GM12878 (cell line): ENCODE results near the gene PROZ. TPM values are rescaled to one million over a fixed set of nuclear protein-coding genes. Genes with fewer than 3 reads are reported as not detected.

ENCODE experiments used
- ATAC-seq: fragments of 200-7000 bp; cut with Tn5 transposase; 3 replicates; pipeline ENCODE4 v1.9.1; 2020; ENCODE audit warnings: mild to moderate bottlenecking, moderate library complexity
- BruUV-seq: library from RNA; stranded (reverse); fragments of 400-500 nt; replicated peaks from 2 replicates; lab custom pipeline; 2021; lab: Mats Ljungman, UMichigan
- CTCF ChIA-PET: fragments of 300-600 bp; sonication (Branson Sonifier 250); formaldehyde crosslinking; extraction: SDS; loops from one replicate; lab custom pipeline; 2021; ENCODE audit warnings: inconsistent platforms; lab: Yijun Ruan, JAX
- POLR2A ChIA-PET: fragments of 350-600 bp; formaldehyde crosslinking; extraction: SDS; loops from one replicate; lab custom pipeline; 2021; ENCODE audit warnings: inconsistent platforms; lab: Charles Lee
- RAD21 ChIA-PET: fragments of 300-600 bp; sonication (Branson Sonifier 250); formaldehyde crosslinking; loops from one replicate; lab custom pipeline; 2023; ENCODE audit warnings: antibody characterized with exemption; ENCODE audit not compliant: unreplicated experiment; lab: Charles Lee
- SMC1A ChIA-PET: fragments of 300-600 bp; sonication (Branson Sonifier 250); formaldehyde crosslinking; loops from one replicate; lab custom pipeline; 2023; ENCODE audit not compliant: unreplicated experiment, uncharacterized antibody; lab: Charles Lee
- DNase-seq: peaks from one replicate; pipeline ENCODE4 v3.0.0-alpha.2; 2011; ENCODE audit warnings: low read depth, low spot score
- FAIRE-seq: peaks from 3 replicates; lab custom pipeline; 2011; peaks lifted over from hg19 to GRCh38; lab: Jason Lieb, UNC
- H2AFZ ChIP-seq: 2 replicates; pipeline ENCODE4 v1.6.0; 2011; ENCODE audit warnings: low read depth, low read length, control low read depth; ENCODE audit not compliant: control insufficient read depth
- H3K27ac ChIP-seq: 2 replicates; pipeline ENCODE4 v1.5.1; 2011; ENCODE audit warnings: control low read depth; ENCODE audit not compliant: control insufficient read depth, insufficient read depth
- H3K27me3 ChIP-seq, 2 experiments: replicated peaks in 1 of 2; 2 replicates each; pipeline versions ENCODE4 v1.6.0 to v1.6.1; 2011; ENCODE audit warnings: low read length in 1 of 2; ENCODE audit not compliant: control insufficient read depth in 2 of 2, insufficient read depth in 2 of 2
- H3K36me3 ChIP-seq, 2 experiments: 2 replicates each; pipeline ENCODE4 v1.5.1; 2011; ENCODE audit warnings: low read length in 1 of 2; ENCODE audit not compliant: control insufficient read depth in 2 of 2, insufficient read depth in 2 of 2
- H3K4me1 ChIP-seq: 2 replicates; pipeline ENCODE4 v1.6.1; 2011; ENCODE audit warnings: mild to moderate bottlenecking, low read length, moderate library complexity, mixed read lengths; ENCODE audit not compliant: control insufficient read depth, insufficient read depth
- H3K4me2 ChIP-seq: 2 replicates; pipeline ENCODE4 v1.6.0; 2011; ENCODE audit warnings: control low read depth; ENCODE audit not compliant: control insufficient read depth, insufficient read depth
- H3K4me3 ChIP-seq: fragments of 200-600 bp; sonication (generic); 2 replicates; pipeline ENCODE4 v1.5.1; 2016
- H3K79me2 ChIP-seq: 2 replicates; pipeline ENCODE4 v1.6.0; 2011; ENCODE audit warnings: low read length; ENCODE audit not compliant: control insufficient read depth, insufficient read depth
- H3K9ac ChIP-seq: 2 replicates; pipeline ENCODE4 v1.8.0; 2011; ENCODE audit warnings: low read length, control low read depth, mixed read lengths; ENCODE audit not compliant: control insufficient read depth, insufficient read depth
- H3K9me3 ChIP-seq: replicated peaks from 3 replicates; pipeline ENCODE4 v1.5.1; 2011; ENCODE audit warnings: mild to moderate bottlenecking, low read length; ENCODE audit not compliant: control insufficient read depth, insufficient read depth
- H4K20me1 ChIP-seq: 2 replicates; pipeline ENCODE4 v1.6.0; 2011; ENCODE audit not compliant: control insufficient read depth, insufficient read depth
- CREM ChIP-seq: IDR thresholded peaks from 2 replicates; pipeline ENCODE4 v1.6.1; 2014; ENCODE audit warnings: antibody characterized with exemption, low read depth
- CTCF ChIP-seq, 3 experiments: IDR thresholded peaks in 2 of 3; conservative IDR thresholded peaks in 1 of 3; 2 replicates each; pipeline ENCODE4 v1.5.1; 2011; ENCODE audit warnings: low read depth in 3 of 3, low read length in 3 of 3, mild to moderate bottlenecking in 3 of 3, control low read depth in 2 of 3, moderate library complexity in 2 of 3, inconsistent platforms in 1 of 3, mixed read lengths in 1 of 3; ENCODE audit not compliant: control insufficient read depth in 2 of 3, insufficient read depth in 1 of 3; ENCODE audit errors: extremely low read depth in 1 of 3
- ETV6 ChIP-seq, 2 experiments: fragments of 450-650 bp in 1 of 2; IDR thresholded peaks in 1 of 2; conservative IDR thresholded peaks in 1 of 2; 2 replicates each; pipeline ENCODE4 v1.6.1; 2014; ENCODE audit warnings: antibody characterized with exemption in 1 of 2, borderline replicate concordance in 1 of 2, low read depth in 1 of 2, mild to moderate bottlenecking in 1 of 2, moderate library complexity in 1 of 2
- HDAC2 ChIP-seq: fragments of 200-600 bp; sonication (generic); IDR thresholded peaks from 2 replicates; pipeline ENCODE4 v1.6.1; 2017
- POLR2AphosphoS2 ChIP-seq: IDR thresholded peaks from 2 replicates; pipeline ENCODE4 v1.6.1; 2011; ENCODE audit warnings: low read depth, mild to moderate bottlenecking, low read length, improper control_type of control experiment, moderate library complexity
- RAD51 ChIP-seq: fragments of 450-650 bp; IDR thresholded peaks from 2 replicates; pipeline ENCODE4 v1.6.1; 2016; ENCODE audit warnings: moderate library complexity, mild to moderate bottlenecking, inconsistent platforms
- SMAD5 ChIP-seq: IDR thresholded peaks from 2 replicates; pipeline ENCODE4 v1.6.1; 2016; ENCODE audit warnings: antibody characterized with exemption, low read depth
- SP1 ChIP-seq: IDR thresholded peaks from one replicate; pipeline ENCODE4 v1.6.1; 2011; ENCODE audit warnings: low read depth, low read length
- SUPT20H ChIP-seq: IDR thresholded peaks from 2 replicates; pipeline ENCODE4 v1.6.1; 2011; ENCODE audit warnings: low read depth, mild to moderate bottlenecking, low read length, moderate library complexity, borderline replicate concordance; ENCODE audit not compliant: control insufficient read depth
- TAF1 ChIP-seq: IDR thresholded peaks from 2 replicates; pipeline ENCODE4 v1.6.1; 2011; ENCODE audit warnings: mild to moderate bottlenecking, low read depth, low read length, borderline replicate concordance
- YY1 ChIP-seq: IDR thresholded peaks from 2 replicates; pipeline ENCODE4 v1.6.1; 2011; ENCODE audit warnings: low read depth, mild to moderate bottlenecking, low read length
- WGBS: methylation state at CpG from one replicate; pipeline ENCODE4 v1.1.6; 2016; ENCODE audit warnings: low lambda C conversion rate; ENCODE audit not compliant: insufficient replicate concordance, insufficient coverage; ENCODE audit errors: missing lambda C conversion rate; 5-methylcytosine and 5-hydroxymethylcytosine counted together
- in situ Hi-C: fragments of 300-500 bp; cut with MboI; formaldehyde crosslinking; loops from 9 replicates; pipeline ENCODE4 v1.14.3; 2018; ENCODE audit warnings: mixed read lengths
- intact Hi-C: fragments of 100-400 bp; cut with micrococcal nuclease; formaldehyde crosslinking; loops from one replicate; pipeline ENCODE4 v1.14.2; 2022; ENCODE audit not compliant: unreplicated experiment
- polyA plus RNA-seq, 11 experiments: library from polyadenylated mRNA; depleted of rRNA in 4 of 11; unstranded in 6 of 11; stranded (reverse) in 5 of 11; fragments of >200 nt; fragmentation: Nextera tagmentation in 4 of 11; fragmentation: Illumina TruSeq in 1 of 11; extraction: Ambion mirVana in 4 of 11; extraction: Trizol in 1 of 11; gene quantifications; 1 replicate in 1 of 11; 2 replicates in 10 of 11; pipeline versions ENCODE4 v1.2.1 to v1.2.3, GENCODE V29; 2011 to 2016; ENCODE audit warnings: inconsistent platforms in 2 of 11, missing spikeins in 2 of 11, low read depth in 1 of 11
- total RNA-seq, 4 experiments: library from RNA; depleted of rRNA in 3 of 4; stranded (reverse); fragments of >200 nt in 3 of 4; fragmentation: Illumina TruSeq in 1 of 4; extraction: Trizol in 1 of 4; gene quantifications; 2 replicates each; pipeline versions ENCODE4 v1.2.1 to v1.2.3, GENCODE V29; 2013 to 2021
- TF ChIP-seq, protein P1 (sequence below): IDR thresholded peaks from 2 replicates; pipeline ENCODE4 v1.6.1; 2012; ENCODE audit warnings: low read length, inconsistent platforms
- TF ChIP-seq, protein P2 (sequence below): fragments of 450-650 bp; IDR thresholded peaks from 2 replicates; pipeline ENCODE4 v1.6.1; 2014; ENCODE audit warnings: mild to moderate bottlenecking

PROZ gene
- total and polyA plus RNA-seq, 10 of the 15 experiments (the other 5 are each of a cell fraction or from before 2014, with no cell fraction given): 0.07 to 0.24 (median 0.21) TPM; not detected in 7

GRCh38 chr13:113122550-113123225 lies 35.8 kb upstream of the PROZ start, which contains the start of gene F10:
TSS of gene F10 (plus strand) at chr13:113122799. CDS start at chr13:113122856, 57 bp downstream.
- ChIA-PET SMC1A (no interaction called here), RAD21 (no interaction called here), POLR2A (no interaction called here), CTCF (no interaction called here)
- no peak for DNase-seq
- Histone ChIP-seq H3K27me3 (no peaks in the 10 kb centered on the region), H3K36me3 (no peaks in the 10 kb centered on the region), H3K4me3 (no peak within 1 kb of the TSS), H4K20me1 (no peaks in the 10 kb centered on the region), H3K79me2 (no peaks in the 10 kb centered on the region), H3K9ac (no peak within 1 kb of the TSS), H3K9me3 (no peaks in the 10 kb centered on the region), H3K4me1 (no peaks in the 10 kb centered on the region), H3K4me2 (no peak within 1 kb of the TSS), H2AFZ (no peak within 1 kb of the TSS), H3K27ac (no peak within 1 kb of the TSS)
- 21% methylated on average over 21 of the region's 23 CpGs for WGBS
- TF ChIP-seq CREM: no peak
- TF ChIP-seq POLR2AphosphoS2: no peak
- TF ChIP-seq RAD51: no peak
- TF ChIP-seq HDAC2: no peak
- no peak for TF ChIP-seq YY1
- no peak for TF ChIP-seq CTCF (IDR thresholded peaks at IDR 0.05 in 2 of 3, conservative IDR thresholded peaks at IDR 0.05 in 1 of 3; ENCODE audit: control insufficient read depth in 2 of 3, extremely low read depth in 1 of 3, insufficient read depth in 1 of 3, low read depth in 3 of 3, low read length in 3 of 3)
- no peak for TF ChIP-seq SMAD5
- no peak for TF ChIP-seq ETV6 (conservative IDR thresholded peaks at IDR 0.05 in 1 of 2, IDR thresholded peaks at IDR 0.05 in 1 of 2; ENCODE audit: borderline replicate concordance in 1 of 2, low read depth in 1 of 2)
- TF ChIP-seq SUPT20H: no peak
- TF ChIP-seq TAF1: no peak
- TF ChIP-seq, protein P1, sequence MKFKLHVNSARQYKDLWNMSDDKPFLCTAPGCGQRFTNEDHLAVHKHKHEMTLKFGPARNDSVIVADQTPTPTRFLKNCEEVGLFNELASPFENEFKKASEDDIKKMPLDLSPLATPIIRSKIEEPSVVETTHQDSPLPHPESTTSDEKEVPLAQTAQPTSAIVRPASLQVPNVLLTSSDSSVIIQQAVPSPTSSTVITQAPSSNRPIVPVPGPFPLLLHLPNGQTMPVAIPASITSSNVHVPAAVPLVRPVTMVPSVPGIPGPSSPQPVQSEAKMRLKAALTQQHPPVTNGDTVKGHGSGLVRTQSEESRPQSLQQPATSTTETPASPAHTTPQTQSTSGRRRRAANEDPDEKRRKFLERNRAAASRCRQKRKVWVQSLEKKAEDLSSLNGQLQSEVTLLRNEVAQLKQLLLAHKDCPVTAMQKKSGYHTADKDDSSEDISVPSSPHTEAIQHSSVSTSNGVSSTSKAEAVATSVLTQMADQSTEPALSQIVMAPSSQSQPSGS: no peak
- TF ChIP-seq, protein P2, sequence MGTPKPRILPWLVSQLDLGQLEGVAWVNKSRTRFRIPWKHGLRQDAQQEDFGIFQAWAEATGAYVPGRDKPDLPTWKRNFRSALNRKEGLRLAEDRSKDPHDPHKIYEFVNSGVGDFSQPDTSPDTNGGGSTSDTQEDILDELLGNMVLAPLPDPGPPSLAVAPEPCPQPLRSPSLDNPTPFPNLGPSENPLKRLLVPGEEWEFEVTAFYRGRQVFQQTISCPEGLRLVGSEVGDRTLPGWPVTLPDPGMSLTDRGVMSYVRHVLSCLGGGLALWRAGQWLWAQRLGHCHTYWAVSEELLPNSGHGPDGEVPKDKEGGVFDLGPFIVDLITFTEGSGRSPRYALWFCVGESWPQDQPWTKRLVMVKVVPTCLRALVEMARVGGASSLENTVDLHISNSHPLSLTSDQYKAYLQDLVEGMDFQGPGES: no peak
- no peak for TF ChIP-seq SP1
- BruUV-seq: no TSS peak
- FAIRE-seq: no peak
- intact Hi-C loops: loop anchor here (10.0 kb wide), 1 partner anchor 178 kb away; no protein-coding TSS in a partner anchor
- no peak for ATAC-seq
- in situ Hi-C loops: no loop called here
